Left ventricle myocardium inferior (tissue), 1 donor: Measurements from ENCODE around the gene GALNT16. TPM values are rescaled to one million over a fixed set of nuclear protein-coding genes. Genes with fewer than 3 reads are reported as not detected.
"Not testable (repeated sequence)": the region's sequence is repeated elsewhere in the genome, so short reads cannot be mapped to it uniquely, and the experiment has no call there.

Experiments used
- DNase-seq: peaks from one replicate; pipeline ENCODE4 v3.0.0-alpha.2; 2020
- H3K27ac ChIP-seq: fragments of 200-600 bp; replicated peaks from 2 replicates; pipeline ENCODE4 v1.8.0; 2021
- H3K27me3 ChIP-seq: fragments of 200-600 bp; 2 replicates; pipeline ENCODE4 v1.8.0; 2021; ENCODE audit warnings: low read depth
- H3K36me3 ChIP-seq: fragments of 200-600 bp; 2 replicates; pipeline ENCODE4 v1.8.0; 2021
- H3K4me1 ChIP-seq: fragments of 200-600 bp; 2 replicates; pipeline ENCODE4 v1.8.0; 2021
- H3K4me3 ChIP-seq: fragments of 200-600 bp; 2 replicates; pipeline ENCODE4 v1.8.0; 2021; ENCODE audit warnings: mild to moderate bottlenecking, moderate library complexity
- H3K9me3 ChIP-seq: fragments of 200-600 bp; replicated peaks from 2 replicates; pipeline ENCODE4 v1.8.0; 2021
- CTCF ChIP-seq: fragments of 200-600 bp; IDR thresholded peaks from 2 replicates; pipeline ENCODE4 v1.8.0; 2021; ENCODE audit warnings: antibody characterized with exemption, mild to moderate bottlenecking, borderline replicate concordance
- intact Hi-C: fragments of 100-400 bp; cut with micrococcal nuclease; formaldehyde crosslinking; loops from one replicate; pipeline ENCODE4 v1.11.0; 2022
- total RNA-seq: library from RNA; stranded (reverse); fragmentation: NEBNext Ultra II Directional; extraction: Animal tissue kit (Norgen Biotek cat#: 25700); gene quantifications from one replicate; pipeline ENCODE4 v1.2.1, GENCODE V29; 2021
- donor health status: DM: no; HTN: yes; CAD: no; lungs with severe emphysema.

Gene GALNT16
- total RNA-seq, 1 donor from 2014 or later, result 70.5 TPM

DNA sequence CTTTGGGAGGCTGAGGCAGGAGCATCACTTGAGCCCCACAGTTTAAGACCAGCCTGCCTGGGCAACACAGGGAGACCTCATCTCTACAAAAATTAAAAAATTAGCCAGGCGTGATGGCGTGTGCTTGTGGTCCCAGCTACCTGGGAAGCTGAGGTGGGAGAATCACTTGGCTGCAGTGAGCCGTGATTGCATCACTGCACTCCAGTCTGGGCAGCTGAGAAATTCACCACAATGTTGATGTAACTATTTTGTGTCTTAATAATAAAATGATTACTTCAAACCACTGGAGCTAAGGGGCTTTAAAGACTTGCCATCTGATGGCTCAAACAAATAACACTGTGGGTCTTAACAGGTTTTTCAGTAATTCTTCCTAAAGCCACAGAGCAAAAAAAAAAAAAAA, 127.4 kb downstream of the GALNT16 start:
- DNase-seq, result no peak
- no peak overlapping the region for H3K27ac ChIP-seq
- intact Hi-C loops, result no loop called here
- H3K36me3 ChIP-seq, result peaks cover 67% of the 10 kb centered on the region
- H3K27me3 ChIP-seq, result no peaks in the 10 kb centered on the region
- peaks cover 20% of the 10 kb centered on the region for H3K4me1 ChIP-seq
- H3K9me3 ChIP-seq, result no peaks in the 10 kb centered on the region
- H3K4me3 ChIP-seq, result no peak overlapping the region
- no peak for TF ChIP-seq CTCF

DNA sequence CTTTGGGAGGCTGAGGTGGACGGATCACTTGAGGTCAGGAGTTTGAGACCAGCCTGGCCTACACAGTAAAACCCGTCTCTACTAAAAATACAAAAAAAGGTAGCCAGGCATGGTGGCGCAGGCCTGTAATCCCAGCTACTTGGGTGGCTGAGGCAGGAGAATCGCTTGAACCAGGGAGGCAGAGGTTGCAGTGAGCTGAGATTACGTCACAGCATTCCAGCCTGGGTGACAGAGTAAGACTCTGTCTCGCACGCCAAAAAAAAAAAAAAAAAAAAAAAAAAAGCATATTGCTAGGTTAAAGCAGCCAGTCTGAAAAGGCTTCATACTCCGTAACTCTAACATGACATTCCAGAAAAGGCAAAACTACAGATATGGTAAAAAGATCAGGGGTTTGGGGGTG, 131.4 kb downstream of the GALNT16 start:
- H3K27me3 ChIP-seq, H3K9me3 ChIP-seq, intact Hi-C loops, DNase-seq, H3K4me3 ChIP-seq: not testable (repeated sequence)
- H3K36me3 ChIP-seq, result peaks cover 83% of the 10 kb centered on the region
- H3K4me1 ChIP-seq, result peaks cover 44% of the 10 kb centered on the region
- peak overlapping the region; percentile 4 for H3K27ac ChIP-seq

GRCh38 chr14:69392481-69392880, 132.5 kb downstream of the GALNT16 start:
- Histone ChIP-seq H3K27me3 (no peaks in the 10 kb centered on the region), H3K27ac (no peak overlapping the region), H3K4me3 (no peak overlapping the region), H3K36me3 (peaks cover 75% of the 10 kb centered on the region), H3K9me3 (no peaks in the 10 kb centered on the region), H3K4me1 (peaks cover 55% of the 10 kb centered on the region)
- intact Hi-C loops, result no loop called here
- DNase-seq, result no peak
- TF ChIP-seq CTCF, result no peak

DNA sequence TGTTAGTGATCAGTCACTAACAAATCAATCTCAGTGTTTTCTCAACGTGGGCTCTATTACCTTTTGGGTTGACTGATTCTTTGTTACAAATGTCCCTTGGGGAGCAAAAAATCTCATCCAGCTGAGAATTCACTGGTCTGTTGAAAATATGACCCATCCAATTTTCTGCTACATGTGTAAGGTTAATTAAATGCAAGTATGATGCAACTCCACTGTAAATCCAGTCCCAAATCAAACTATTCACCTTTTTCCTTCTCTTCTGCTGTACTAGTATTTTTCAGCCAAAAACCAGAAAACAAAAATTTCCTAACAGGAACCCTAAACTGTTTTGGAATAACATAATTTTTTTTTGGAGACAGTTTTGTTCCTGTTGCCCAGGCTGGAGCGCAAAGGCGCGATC, 136.0 kb downstream of the GALNT16 start:
- intact Hi-C loops, result no loop called here
- Histone ChIP-seq H3K36me3 (peaks cover 50% of the 10 kb centered on the region), H3K4me1 (peaks cover 82% of the 10 kb centered on the region), H3K4me3 (no peak overlapping the region), H3K27me3 (no peaks in the 10 kb centered on the region), H3K27ac (no peak overlapping the region), H3K9me3 (no peaks in the 10 kb centered on the region)
- TF ChIP-seq CTCF, result no peak
- DNase-seq, result no peak

DNA sequence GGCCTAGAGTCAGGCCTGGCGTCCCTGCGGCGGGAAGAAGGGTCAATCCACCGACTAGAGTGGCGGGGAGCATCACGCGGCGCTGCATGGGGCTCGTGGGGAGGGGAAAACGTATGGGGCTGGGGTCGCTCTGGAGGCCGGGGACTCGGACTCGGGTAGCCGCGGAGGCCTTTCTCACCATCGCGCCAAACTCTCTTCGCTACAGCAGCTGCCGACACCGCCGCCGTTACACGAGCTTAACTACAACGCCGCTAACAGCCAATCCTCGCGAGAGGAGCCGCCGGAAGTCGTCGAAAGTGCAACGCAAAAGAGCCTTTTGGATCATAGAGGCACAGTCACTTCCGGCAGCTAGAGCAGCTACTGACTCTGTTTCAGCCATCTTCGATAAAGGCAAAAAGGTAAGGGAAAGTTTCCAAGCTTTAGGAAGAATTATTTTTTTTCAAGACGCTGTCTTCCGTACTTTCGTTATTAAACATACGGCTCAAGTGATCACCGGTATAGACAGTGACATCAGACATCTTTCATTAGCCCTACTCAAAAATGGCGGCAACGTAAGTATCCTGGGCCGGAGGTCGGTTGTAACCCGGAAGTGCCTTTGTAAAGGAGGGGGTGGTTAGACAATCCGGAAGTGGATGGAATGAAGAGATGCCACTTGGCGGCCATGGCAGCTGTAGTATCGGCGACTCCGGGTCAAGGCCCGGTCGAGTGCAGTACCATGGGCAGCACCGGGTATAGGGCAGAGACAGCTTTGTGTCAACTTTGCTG, 138.3 kb downstream of the GALNT16 start, which contains the start of the genes ERH and SLC39A9:
ERH (minus strand) TSS at position 247 of the 765 bp plus-strand sequence; CDS start at position 181, 66 bp downstream.
SLC39A9 (plus strand) TSS at position 640 of the 765 bp plus-strand sequence. CDS start 678 bp downstream, outside the sequence.
- Histone ChIP-seq H3K4me1 (peaks cover 82% of the 10 kb centered on the region), H3K4me3 (peak within 1 kb of the TSS; percentile 92), H3K9me3 (no peaks in the 10 kb centered on the region), H3K27me3 (no peaks in the 10 kb centered on the region), H3K27ac (peak within 1 kb of the TSS; percentile 95), H3K36me3 (peaks cover 30% of the 10 kb centered on the region)
- no peak for TF ChIP-seq CTCF
- DNase-seq, result peak; percentile 96
- intact Hi-C loops, result no loop called here

DNA sequence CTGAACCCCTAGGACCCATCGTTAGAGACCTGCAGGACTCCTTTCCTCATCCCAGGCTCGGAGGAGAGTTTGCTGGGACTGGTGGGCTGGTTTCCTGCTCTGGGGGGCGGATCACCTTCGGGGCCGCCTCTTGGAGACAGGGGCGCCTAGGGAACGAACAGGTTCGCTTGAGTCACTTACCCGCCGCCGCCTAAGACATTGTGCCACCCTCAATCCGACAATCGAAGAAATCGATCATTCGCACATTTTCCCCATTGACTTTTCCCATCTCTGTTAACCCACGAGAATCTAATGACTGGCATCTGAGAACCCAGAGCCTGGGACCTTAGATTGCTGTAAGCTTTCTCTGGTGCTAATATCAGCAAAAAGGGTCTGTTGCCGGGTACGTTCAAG, 138.9 kb downstream of the GALNT16 start:
- peak overlapping the region; percentile 92 for H3K4me3 ChIP-seq
- H3K9me3 ChIP-seq, result no peaks in the 10 kb centered on the region
- DNase-seq, result no peak
- H3K27ac ChIP-seq, result peak overlapping the region; percentile 95
- no peak for TF ChIP-seq CTCF
- H3K27me3 ChIP-seq, result no peaks in the 10 kb centered on the region
- intact Hi-C loops, result no loop called here
- H3K36me3 ChIP-seq, result peaks cover 25% of the 10 kb centered on the region
- peaks cover 83% of the 10 kb centered on the region for H3K4me1 ChIP-seq
